ENCODE measurements around the gene ST3GAL5.
A peak's percentile ranks its signal among the peaks of the same experiment; 100 is the strongest.
"Not testable (repeated sequence)": the region's sequence is repeated elsewhere in the genome, so short reads cannot be mapped to it uniquely, and the experiment has no call there.

ST3GAL5 gene

DNA sequence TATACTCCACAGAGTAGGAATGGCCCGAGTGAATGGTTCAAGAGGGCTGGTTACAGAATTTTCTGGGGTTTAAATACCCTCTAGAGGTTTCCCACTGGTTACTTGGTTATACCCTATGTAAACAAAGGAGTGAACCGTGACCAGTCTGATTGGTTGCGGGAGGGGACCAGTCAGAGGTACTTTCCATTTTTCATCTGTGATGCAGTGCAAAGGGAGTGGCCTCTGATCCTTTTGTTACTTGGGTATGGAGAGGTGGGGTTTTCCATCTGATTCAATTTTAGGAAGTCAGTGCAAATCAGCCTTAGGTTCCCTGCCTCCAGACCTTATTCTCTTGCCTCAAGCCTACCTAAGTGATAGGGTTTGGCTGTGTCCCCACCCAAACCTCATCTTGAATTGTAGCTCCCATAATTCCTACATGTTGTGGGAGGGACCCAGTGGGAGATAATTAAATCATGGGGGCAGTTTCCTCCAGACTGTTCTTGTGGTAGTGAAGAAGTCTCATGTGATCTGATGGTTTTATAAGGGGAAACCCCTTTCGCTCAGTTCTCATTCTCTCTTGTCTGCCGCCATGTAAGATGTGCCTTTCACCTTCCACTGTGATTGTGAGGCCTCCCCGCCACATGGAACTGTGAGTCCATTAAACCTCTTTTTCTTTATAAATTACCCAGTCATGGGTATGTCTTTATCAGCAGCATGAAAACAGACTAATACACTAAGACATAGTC lies 5.9 kb upstream of the ST3GAL5 start:
- not testable (repeated sequence) for DNase-seq

DNA sequence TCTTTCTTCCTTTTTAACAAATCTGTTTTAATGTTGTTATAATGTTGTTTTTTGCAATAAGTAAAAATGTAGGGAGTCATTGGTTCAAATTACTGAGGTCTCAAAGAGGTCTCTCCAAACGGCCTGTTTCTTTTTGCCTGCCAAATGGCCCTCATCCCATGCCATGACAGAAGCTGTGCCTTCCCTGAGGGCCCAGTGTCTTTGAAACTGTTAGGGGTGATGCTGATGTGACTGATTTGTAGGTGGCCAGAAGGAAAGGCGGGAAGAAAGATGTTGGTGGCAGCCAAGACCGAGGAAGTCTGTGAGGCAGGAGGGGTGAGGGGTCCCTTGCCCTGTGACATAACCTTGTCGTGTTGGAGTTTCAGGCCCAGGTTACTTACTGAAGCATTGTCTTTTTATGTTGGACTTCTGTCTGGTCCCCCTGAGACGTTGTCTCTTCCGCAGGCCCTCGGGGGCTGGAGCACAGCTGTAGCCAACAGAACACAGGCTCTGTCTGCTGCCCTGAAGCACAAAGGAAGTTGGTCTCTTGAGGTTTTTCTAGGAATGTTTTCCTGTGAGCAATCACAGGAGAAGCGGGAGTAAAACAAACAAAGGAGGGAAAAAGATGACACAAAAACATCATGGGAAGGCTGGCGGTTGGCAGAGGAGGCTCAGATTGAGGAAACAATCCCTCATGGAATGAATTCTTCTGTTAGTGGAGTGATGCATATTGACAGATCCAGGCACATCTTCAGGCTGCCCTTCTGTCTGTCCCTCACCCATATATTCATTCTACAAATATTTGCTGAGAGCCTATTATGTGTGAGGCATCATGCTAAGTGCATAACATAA lies 4.9 kb upstream of the ST3GAL5 start:
- peak in 4 of 56 donors; percentile 12 to 42 (median 39) for DNase-seq

DNA sequence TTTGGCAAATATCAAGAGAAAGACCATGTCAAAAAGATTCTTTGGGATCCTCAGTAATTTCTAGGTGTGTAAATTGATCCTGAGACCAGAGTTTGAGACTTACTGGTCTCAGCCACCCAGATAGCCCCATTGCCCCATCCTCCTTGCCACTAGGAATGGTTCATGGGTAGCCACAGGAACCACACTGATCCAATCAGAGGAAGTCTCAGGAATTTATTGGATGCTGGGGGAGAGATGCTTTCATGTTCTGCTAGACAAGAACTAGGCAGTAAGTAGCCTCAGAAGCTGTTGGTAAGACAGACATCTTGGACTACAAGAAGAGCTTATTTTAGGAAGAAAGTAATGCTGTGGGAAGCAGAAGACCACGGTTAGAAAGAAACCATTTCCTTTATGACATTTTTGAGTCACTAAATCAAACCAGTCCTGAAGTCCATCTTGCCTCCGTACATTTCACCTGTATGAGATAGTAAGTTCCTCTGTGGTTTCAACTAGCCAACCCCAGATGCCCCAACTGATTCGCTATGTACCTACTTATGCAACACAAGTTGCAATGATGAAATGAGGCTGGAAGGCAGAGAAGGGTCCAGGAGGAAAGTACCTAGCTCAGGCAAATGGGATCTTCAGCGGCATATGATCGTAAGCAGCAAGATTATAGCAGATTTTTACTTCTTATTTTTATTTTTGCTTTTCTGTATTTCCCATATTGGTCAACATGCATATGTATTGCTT lies 3.6 kb upstream of the ST3GAL5 start:
- no peak for DNase-seq

DNA sequence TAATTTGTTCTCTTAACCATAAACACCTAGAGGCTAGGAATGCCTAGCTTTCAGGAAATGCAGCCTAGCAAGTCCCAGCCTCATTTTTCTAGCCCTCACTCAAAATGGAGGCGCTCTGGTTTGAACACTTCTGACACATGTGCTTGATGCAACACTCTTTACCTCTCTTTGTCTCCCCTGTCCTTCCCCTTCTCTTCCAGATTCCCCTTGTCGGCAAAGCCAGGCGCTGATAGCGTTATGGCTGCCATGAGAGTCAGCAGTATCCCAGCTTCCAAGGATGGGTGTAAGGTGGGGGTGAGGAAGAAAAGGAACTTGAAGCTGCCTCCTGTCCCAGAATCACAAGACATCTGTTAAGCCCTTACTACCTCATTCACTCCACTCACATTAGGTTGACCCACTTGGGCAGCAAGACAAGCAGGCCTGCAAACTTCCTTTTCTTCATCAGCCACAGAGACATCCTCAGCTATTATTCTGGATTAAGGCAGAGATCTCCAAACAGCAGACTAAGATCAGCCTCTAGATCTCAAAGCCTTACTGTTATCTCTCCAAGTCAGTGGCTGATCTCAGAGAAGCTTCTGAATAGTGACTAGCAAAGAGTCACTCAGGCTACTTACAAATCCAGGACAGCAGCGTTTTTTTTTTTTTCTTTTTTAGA lies 1.9 kb upstream of the ST3GAL5 start:
- peak in 15 of 56 donors; percentile 10 to 45 (median 28) for DNase-seq

DNA sequence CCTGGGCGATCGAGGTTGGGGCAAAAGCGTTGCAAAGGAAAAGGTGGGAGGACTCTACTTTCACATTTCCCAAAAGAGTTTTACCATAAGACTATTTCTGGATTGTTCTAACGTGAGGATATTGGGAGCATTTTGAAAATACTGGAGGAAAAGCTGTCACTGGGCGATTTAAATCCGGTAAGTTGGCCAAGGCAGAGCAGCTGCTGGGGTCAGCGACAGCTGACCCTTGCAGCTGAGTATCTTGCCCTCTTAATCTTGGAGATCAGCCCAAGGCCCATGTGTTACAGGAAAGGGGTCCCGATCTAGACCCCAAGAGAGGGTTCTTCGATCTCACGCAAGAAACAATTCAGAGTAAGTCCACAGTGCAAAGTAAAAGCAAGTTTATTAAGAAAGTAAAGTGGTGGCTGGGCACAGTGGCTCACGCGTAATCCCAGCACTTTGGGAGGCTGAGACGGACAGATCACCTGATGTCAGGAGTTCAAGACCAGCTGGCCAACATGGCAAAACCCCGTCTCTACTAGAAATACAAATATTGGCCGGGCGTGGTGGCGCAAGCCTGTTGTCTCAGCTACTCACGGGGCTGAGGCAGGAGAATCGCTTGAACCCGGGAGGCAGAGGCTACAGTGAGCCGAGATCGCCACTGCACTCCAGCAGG lies 964 bp upstream of the ST3GAL5 start:
- DNase-seq = peak in 30 of 56 donors; percentile 15 to 66 (median 46)

DNA sequence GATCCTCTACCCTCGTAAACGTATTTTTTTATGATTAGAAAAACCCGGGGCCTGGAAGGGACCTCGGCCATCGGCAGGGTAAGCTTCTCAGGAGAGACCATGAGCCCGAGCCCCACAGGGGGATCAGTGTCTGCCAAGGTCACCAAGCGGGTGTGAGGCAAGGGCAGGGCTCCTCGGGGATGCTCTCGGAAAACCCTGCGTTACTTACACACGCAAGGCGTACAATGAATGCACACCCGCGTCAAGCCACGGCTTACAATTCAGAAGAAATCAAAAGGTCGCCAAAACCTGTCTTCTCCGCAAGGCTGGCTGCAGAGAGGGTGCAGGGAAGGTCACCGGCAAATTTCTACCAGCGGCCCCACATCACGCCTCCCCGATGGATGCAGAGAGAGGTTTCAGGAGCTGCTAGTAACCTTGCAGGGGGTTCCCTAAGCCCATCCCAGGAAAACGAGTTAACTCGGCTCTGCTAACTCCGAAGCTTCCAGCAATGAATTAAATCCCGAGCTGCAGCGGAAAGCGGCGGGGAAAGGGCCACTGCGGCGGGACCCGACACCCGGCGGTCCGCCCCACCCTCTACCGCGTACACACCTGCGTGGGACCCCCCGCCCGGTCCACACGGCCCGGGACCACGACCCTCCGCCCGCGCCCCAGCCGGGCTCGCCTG lies 638 bp downstream of the ST3GAL5 start:
- DNase-seq = peak in 41 of 56 donors; percentile 23 to 79 (median 56)

DNA sequence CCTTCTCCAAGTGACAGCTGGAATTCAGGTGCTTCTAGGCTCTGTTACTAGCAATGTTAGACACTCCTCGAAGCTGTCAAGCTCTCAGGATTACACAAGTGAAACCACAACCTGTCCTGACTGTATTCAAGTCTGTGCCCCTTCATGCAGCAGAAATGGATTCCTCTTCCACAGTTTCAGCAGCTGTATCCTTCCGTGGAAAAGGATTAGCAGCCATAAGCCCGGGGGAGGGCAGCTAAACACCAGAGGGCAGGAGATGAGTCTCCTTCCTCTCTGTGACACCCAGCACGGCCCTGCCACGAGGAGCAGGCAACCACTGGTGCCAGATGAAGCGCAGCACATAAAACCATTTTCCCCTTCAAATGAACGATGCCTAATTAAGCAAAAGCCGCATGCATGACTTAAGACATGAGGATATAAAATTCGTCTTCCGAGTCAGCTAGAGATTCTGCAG lies 1.2 kb downstream of the ST3GAL5 start:
- DNase-seq = peak in 54 of 56 donors; percentile 14 to 87 (median 68)

DNA sequence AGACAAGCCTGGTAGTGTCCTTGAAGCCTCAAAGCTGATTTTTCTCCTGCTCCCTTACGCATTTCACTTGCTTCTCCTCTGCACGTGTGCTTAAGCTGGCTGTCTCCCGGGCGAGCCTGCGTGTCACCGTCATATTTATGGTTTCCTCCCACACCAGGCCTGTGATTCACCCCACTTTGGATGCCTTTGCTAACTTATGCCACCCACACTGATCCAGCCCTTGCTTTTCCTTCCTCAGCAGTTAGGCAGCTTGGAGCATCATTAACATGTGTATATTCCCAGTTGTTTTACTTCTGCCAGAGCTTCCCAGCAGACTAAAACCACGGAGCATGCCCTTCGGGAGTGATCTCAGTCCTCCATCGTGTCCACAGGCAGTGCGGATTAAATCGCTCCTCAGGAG lies 2.2 kb downstream of the ST3GAL5 start:
- peak in 45 of 56 donors; percentile 16 to 88 (median 60) for DNase-seq

DNA sequence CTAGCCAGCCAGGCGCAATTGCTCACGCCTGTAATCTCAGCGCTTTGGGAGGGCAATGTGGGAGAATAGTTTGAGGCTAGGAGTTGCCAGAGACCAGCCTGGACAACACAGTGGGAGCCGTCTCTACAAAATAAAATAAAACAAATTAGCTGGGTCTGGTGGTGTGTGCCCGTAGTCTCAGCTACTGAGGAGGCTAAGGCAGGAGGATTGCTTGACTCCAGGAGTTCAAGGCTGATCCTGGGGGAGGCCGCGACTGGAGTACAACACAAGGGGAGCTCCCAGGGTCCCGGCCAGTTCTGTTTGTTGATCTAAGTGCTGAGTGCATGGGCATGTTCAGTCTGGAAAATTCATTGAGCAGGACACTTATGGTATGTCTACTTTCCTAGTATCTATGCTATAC lies 2.6 kb downstream of the ST3GAL5 start:
- DNase-seq = no peak

DNA sequence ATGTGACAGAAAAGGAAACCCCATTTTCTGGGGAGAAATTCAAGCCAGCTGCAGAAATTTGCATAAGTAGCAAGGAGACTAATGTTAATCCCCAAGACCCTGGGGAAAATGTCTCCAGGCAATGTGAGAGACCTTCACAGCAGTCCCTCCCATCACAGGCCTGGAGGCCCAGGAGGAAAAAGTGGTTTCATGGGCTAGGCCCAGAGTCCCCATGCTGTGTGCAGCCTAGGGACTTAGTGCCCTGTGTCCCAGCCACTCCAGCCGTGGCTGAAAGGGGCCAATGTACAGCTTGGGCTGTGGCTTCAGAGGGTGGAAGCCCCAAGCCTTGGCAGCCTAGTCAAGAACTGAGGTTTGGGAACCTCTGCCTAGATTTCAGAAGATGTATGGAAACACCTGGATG lies 7.0 kb downstream of the ST3GAL5 start:
- DNase-seq = not testable (repeated sequence)

DNA sequence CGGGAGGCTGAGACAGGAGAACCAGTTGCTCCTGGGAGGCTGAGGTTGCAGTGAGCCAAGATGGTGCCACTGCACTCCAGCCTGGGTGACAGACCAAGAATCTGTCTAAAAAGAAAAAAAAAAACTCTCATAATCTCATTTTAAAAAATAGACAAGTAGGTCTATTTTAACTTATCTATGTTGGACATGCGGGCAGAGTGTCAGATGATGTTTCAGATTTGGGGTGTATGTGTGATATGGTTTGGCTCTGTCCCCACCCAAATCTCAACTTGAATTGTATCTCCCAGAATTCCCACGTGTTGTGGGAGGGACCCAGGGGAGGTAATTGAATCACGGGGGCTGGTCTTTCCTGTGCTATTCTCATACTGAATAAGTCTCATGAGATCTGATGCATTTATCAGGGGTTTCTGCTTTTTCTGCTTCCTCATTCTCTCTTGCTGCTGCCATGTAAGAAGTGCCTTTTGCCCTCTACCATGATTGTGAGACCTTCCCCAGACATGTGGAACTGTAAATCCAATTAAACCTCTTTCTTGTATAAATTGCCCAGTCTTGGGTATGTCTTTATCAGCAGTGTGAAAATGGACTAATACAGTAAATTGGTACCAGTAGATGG lies 8.0 kb downstream of the ST3GAL5 start:
- not testable (repeated sequence) for DNase-seq

DNA sequence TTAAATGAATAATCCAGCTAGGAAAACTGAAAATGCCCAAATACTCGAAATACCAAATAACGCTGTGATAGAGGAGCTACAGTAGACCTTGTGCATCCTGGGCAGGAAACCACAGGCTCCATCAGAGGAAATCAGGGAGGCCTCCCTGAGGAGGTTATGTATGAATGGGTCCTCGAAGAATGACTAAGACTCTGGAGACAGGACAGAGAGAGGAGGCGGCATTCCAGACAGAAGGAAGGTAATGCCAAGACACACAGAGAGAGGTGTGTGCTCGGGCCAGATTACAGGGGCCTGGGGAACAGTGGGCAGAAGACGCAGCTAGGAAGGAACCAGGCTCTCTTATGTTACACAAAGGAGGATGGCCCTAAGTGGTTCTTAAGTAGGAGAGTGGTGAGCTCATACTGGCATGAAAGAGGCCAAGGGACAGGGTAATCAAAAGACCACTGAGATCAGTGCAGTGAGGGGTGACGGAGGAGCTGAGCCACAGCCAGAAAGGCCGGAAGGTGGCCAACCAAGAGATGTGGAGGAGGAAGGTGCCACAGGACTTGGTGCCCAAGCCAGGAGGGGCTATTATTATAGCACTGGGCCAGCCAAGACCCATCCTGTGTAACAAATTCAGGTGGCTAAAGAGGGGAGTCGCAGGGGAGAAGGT lies 9.9 kb downstream of the ST3GAL5 start:
- DNase-seq = no peak

DNA sequence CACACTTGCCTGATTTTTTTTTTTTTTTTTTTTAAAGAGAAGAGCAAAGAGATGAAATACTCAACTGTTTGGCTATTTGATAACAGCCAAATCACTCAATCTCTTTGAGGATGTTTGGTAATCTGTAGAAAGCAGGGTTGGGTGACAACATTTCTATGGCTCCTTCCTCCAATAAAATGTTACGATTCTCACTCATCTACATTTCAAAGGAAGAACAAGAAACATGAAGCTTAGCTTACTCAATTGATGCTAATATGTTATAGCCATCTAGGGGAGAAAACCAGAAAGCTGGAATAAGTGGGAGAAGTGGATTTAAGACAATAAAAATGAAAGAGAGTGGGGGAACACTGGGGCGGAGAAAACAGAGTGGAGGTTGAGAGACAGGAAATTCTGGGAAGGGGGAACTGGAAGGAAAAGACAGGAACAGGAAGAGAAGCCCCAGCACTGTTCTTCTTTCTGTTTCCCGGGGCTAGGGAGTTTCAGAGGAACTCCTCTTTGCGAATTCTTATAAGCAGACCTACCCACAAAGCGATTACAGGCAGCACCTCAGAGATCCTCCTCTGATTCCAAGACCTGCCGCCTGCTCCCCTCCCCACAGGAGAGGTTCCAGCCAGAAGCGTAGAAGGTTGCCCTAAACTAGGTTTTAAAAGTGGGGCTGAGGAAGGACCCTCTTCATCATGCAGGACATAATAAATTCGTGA lies 13.3 kb downstream of the ST3GAL5 start:
- DNase-seq = no peak

DNA sequence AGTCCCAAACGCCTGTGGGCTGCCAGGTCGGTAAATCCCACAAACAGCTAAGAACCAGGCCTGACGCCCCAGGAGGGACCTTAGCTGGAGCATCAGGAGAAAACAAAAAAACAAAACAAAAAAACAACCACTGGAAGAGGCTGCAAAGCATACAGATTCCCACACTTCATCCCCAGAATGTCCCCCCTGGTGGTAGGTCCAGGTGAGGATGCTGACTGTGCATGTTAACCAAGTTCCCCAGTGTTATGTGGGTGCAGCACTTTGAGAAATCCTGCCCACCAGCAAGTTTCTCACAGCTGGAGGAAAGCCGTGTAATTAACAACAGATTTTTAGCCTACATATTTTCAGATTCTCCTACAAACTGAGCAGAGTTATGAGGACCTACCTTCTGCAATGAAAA lies 15.1 kb downstream of the ST3GAL5 start:
- no peak for DNase-seq

DNA sequence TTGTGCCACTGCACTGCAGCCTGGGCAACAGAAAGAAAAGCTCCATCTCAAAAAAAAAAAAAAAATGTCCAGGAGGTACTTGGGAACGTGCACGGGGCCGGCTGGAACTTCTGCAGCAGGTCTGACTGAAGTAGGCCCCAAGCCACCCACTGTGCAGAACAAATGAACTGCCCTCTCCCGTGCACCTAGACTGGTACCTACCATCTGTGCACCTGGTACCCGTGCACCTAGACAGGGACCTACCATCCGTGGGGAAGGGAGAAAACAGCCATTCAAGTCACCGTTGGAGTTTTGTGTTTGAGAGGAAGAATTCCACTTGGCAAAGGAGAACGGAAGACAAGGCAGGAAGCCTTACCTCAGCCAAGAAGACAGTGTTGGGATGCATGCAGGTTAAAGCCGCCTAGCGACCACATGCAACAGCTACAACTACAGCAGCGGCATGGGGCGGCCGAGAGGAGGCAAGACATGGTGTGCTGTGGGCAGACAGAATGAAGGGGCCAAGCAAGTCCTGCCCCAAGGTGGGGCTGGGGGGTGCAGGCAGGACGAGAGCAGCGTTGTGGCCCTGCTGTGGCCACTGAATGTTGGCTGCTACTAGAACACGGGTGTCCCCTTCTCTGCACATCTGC lies 16.1 kb downstream of the ST3GAL5 start:
- no peak for DNase-seq

DNA sequence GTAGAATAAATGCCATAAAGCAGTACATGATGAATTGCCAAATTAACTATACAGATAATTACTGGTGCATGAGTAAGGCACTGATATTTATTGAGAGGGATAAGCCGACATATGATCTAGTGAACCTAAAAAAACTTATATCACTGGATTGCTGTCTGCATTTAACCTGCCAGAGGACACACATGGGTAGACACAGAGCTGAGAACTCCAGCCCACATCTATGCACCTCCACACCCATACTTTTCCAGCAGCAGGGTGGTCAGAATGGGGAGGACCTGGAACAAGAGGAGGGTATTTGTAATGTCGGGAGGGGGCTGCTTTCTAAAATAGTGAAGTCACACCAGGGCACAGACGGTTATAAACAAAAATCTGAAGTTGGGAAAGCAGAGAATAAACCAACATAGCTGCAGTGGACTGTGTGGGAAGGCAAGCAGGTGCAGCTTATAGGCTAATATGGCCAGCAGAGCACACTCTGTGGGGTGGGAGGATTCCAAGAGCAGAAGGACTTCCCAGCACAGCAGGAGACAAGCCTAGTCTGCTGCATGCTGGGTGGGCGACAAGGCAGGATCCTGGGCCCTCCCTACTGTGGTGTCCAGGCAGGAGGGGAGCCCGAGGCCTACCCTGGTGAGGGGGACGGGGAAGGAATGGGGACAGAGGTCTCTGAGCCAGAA lies 17.2 kb downstream of the ST3GAL5 start:
- no peak for DNase-seq

DNA sequence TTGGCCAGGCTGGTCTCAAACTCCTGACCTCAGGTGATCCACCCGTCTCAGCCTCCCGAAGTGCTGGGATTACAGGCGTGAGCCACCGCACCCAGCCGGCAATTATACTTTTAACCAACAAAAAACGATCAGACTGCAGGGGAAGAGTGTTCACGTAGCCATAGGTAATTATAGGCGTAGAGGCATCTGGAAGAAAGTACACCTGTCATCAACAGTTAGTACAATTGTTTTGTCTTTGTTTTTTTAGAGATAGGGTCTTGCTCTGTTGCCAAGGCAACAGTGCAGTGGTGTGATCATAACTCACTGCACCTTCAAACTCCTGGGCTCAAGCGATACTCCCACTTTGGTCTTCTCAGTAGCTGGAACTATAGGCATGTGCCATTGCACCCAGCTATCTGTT lies 20.0 kb downstream of the ST3GAL5 start:
- DNase-seq = no peak

All from nucleus accumbens (tissue), 56 donors.